ENCODE results near the gene RNF113A.
"Not testable (repeated sequence)": the region's sequence is repeated elsewhere in the genome, so short reads cannot be mapped to it uniquely, and the experiment has no call there.

Gene RNF113A

DNA sequence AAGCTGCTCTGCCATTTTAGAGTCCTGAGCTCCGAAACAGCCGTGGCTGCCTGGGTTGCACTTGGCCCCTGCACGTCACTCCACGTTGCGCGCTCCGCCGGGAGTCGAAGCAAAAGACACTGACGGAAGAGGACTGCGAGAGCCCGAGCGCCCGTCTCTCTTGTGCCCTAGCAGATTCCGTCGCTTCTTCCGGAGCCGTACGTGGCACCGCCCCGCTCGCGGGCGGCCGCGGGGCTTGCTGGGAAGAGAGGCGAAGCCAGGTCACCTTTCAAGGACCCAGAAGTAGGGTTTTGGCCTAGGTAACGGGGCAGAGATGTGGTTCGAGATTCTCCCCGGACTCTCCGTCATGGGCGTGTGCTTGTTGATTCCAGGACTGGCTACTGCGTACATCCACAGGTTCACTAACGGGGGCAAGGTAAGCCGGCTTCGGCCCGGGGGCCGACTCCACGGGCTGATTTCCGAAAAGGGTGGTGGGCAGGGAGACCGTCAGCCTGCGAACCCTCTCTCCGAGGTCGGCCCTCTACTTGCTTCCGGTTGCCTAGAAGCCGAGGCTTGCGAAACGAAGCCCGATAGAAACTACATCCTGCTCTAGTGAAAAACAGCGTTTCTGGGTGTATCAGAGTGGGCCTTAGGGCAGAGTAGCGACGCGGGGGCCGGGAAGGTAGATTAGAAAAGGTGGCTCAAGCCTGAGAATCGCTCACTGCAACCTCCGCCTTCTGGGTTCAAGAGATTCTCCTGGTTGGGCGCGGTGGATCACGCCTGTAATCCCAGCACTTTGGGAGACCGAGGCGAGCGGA, at the start of gene RNF113A, which contains the start of gene NDUFA1:
RNF113A (minus strand) TSS at position 135 of the 797 bp plus-strand sequence; CDS start at position 15, 120 bp downstream.
NDUFA1 (plus strand) TSS at position 234 of the 797 bp plus-strand sequence; CDS start at position 314, 80 bp downstream.
- DNase-seq = peak; percentile 83

DNA sequence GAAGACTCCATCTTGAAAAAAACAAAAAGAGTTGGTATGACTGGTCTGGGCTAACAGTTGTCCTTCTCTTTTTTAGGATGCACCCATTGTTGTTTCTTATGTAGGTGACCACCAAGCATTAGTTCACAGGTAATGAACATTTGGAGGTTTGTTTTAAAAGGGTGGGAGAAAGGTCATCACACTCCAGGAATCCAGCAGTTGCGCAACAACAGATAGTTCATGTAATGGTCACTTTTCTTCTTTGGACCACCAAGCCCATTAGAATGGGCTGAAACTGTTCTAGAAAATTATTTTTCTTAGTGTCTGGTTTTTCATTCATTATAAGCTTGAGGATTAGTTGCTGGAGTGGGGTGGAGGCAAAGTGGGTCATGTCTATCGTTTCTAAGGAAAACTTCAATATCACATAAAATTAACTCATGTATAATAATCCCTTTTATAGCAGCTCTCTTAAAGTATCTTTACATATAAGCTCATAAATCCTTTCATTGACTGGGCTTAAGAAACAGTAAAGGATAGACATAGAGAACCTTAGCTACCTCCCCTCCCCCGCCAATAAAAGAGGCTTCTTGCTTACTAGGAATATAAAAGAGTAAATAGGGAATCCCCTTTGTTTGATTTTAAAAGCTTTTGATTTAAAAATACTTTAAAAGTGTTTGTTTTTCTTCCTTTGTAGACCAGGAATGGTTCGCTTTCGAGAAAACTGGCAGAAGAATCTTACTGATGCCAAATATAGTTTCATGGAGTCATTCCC, 48.5 kb upstream of the RNF113A start:
- no peak for DNase-seq

- DNase-seq = no peak
Measured at GRCh38 chrX:119917877-119918276, 46.3 kb upstream of the RNF113A start.

DNA sequence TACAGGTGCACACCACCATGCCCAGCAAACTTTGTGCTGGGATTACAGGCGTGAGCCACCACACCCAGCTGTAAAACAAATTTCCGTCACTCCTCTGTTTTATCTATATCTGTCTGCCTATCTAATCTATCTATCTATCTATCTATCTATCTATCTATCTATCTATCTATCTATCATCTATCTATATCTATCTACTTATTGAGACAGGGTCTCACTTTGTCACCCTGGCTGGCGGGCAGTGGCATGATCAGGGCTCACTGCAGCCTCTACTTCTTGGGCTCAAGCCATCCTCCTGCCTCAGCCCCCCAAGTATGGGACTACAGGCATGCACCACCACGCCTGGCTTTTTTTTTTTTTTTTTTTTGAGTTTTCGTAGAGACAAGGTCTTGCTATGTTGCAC, 44.8 kb upstream of the RNF113A start:
- no peak for DNase-seq

DNA sequence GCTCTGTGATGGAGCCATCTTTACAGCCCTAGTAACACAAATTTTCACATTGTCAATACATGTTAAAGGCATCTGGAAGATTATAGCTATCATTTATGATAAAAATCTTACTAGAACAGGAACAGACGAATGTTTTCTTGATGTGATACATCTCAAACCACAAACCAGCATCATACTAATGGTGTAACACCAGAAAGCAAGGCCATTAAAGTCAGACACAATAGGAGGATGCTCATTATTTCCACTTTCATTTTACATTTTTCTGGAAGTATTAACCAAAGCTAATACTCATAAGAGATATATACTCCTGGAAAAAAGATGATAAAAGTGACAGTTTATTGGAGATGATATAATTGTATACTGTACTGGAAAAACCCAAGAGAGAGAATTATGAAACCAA, 29.4 kb upstream of the RNF113A start:
- no peak for DNase-seq

GRCh38 chrX:119899125-119899524, 27.6 kb upstream of the RNF113A start:
- DNase-seq = no peak

GRCh38 chrX:119895843-119896326, 24.4 kb upstream of the RNF113A start, which contains the start of gene AKAP14:
TSS of gene AKAP14 (plus strand) at chrX:119895893. CDS start at chrX:119903224, 7,331 bp downstream.
- no peak for DNase-seq

- not testable (repeated sequence) for DNase-seq
Measured at GRCh38 chrX:119891961-119892692, 20.6 kb upstream of the RNF113A start.

DNA sequence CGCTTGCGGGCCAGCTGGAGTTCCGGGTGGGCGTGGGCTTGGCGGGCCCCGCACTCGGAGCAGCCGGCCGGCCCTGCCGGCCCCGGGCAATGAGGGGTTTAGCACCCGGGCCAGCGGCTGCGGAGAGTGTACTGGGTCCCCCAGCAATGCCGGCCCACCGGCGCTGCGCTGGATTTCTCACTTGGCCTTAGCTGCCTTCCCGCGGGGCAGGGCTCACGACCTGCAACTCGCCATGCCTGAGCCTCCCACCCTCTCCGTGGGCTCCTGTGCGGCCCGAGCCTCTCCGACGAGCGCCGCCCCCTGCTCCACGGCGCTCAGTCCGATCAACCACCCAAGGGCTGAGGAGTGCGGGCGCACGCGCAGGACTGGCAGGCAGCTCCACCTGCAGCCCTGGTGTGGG, 19.1 kb upstream of the RNF113A start:
- DNase-seq = not testable (repeated sequence)

DNA sequence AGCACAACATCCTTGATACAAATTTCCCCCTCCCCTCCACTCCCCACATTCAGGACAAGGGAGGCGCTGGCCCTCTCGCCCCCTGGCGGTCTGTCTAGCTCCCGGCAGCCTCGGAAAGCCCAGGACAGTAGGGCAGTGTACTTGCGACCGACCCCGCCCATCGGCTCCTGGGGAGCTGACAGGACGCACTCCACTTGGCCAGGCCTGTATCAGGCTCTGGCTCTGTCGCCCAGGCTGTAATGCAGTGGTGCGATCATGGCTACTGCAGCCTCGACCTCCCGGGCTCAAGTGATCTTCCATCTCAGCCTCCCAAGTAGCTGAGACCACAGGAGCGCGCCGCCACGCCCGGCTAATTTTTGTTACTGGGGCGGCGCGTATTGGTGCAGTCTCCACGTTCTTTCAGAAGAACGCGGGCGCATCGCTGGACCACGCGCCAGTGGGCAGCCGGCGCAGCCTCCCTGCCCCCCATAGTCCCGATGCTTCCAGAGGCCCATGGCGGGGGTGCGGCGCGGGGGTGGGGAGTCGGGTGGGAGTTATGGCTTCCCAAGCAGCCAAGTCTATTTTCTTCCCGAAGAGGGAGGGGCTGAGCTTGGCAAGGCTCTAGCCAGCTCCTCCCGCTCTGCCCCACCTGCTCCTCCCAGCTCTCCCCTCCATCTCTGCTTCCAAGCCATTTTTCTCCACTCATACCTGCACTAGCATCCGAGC, 16.3 kb upstream of the RNF113A start:
- peak; percentile 71 for DNase-seq

GRCh38 chrX:119885554-119886428, 14.3 kb upstream of the RNF113A start:
- DNase-seq = peak; percentile 45

GRCh38 chrX:119880552-119881437, 9.3 kb upstream of the RNF113A start:
- peak; percentile 56 for DNase-seq

GRCh38 chrX:119880076-119880475, 8.5 kb upstream of the RNF113A start:
- no peak for DNase-seq

DNA sequence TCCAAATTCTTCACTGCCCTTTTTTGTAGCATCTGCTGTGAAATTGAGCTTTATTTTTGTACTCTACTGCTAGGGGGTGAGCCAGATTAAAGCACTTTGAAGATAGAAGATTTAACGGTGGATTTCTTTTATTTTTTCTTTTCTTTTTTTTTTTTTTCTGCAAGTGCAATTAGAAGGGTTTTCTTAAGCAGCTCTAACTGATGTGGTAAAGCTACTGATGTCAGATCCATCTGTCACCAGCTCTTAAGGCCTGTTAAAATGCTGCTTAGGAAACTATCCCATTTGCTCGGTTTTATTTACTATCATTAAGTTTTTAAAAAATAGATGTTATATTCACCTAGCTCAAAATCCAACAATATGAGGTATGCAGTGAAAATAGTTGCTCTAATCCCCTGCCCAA, 7.2 kb upstream of the RNF113A start:
- no peak for DNase-seq

- no peak for DNase-seq
Measured at GRCh38 chrX:119871245-119871598, 311 bp downstream of the RNF113A start.

- DNase-seq = peak; percentile 39
Measured at GRCh38 chrX:119870626-119871131, 854 bp downstream of the RNF113A start.

DNA sequence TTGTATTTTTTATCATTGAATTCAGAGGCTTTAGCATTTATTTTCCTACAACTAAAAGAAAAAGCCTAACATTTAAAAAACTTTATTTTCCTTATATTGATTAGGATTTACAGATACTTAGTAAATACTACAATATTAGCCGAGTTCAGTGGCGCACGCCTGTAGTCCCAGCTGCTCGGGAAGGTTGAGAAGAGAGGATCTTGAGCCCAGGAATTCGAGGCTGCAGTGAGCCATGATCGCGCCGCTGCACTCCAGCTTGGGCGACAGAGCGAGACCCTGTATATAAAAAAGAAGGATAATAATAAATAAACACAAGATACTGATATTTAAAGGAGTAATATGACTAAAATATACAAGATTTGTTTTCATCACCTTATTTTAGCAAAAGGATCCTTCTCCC, 18.1 kb downstream of the RNF113A start:
- no peak for DNase-seq

GRCh38 chrX:119852382-119853353, 18.9 kb downstream of the RNF113A start, which contains the start of gene UPF3B:
TSS of gene UPF3B (minus strand) at chrX:119852963. CDS start at chrX:119852928, 35 bp downstream.
- DNase-seq = peak; percentile 98

- no peak for DNase-seq
Measured at GRCh38 chrX:119833905-119834304, 37.6 kb downstream of the RNF113A start.
